Upper lobe of left lung (tissue), 4 donors: ENCODE data around the gene TSNAX.

ENCODE experiments used
- CTCF ChIP-seq, 6 experiments: fragments of 450-650 bp in 4 of 6; fragments of 200-600 bp in 2 of 6; sonication (generic) in 2 of 6; IDR thresholded peaks; one replicate each; pipeline ENCODE4 v1.5.1; 2016 to 2019; ENCODE audit warnings: antibody characterized with exemption in 6 of 6
- POLR2A ChIP-seq, 4 donors: fragments of 450-650 bp; IDR thresholded peaks; one replicate each; pipeline ENCODE4 v1.5.1; 2016 to 2017; ENCODE audit warnings: antibody characterized with exemption in 4 of 4, mild to moderate bottlenecking in 2 of 4

DNA sequence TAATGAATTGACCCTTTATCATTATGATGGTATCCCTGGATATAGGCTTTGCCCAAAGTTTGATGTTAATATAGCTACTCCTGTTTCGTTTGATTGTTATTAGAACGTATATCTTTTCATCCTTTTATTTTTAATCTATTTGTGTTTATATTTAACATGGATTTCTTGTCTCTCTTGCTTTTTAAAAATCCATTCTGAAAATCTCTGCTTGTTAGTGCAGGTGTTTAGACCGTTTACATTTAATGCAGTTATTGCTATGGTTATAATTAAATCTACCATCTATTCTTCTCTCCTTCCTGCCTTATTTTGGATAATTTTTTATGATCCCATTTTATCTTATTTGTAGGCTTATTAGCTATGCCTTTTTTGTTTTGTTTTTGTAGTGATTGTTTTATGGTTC is 12.4 kb downstream of the TSNAX start:
- TF ChIP-seq CTCF (IDR thresholded peaks at IDR 0.05) (no peak), POLR2A (IDR thresholded peaks at IDR 0.05) (no peak)
